ENCODE data around the gene APOB. TPM values are rescaled to one million over a fixed set of nuclear protein-coding genes. Genes with fewer than 3 reads are reported as not detected.
A peak's percentile ranks its signal among the peaks of the same experiment; 100 is the strongest.

Gene APOB
- total RNA-seq, 2 experiments from 2014 or later = not detected

DNA sequence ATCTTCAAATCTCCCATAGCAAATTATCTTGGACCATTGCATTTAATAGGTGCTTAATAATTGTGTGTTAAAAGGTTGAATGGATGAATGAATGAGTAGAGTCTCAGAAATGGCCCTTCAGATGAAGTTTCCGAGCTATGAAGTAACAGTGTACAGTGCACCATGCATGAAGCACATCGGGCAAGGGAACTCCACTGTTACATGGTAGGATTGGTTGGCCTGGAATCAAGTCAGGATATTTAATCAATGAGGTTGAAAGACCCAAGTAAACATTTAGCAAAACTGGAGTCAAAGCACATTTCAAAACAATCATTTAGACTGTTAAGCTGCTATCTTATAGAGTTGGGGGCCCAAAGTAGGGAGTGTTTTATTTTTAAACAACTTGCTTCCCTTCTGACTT, 80.0 kb downstream of the APOB start:
- Mint-ChIP-seq H3K27me3 (peaks cover 10% of the 10 kb centered on the region), H3K9me3 (no peaks in the 10 kb centered on the region), H3K36me3 (no peaks in the 10 kb centered on the region), H3K4me1 (ENCODE audit: low read depth) (no peaks in the 10 kb centered on the region), H3K4me3 (no peak overlapping the region), H3K27ac (no peak overlapping the region)
- POLR2A ChIA-PET = interaction anchor here (0.9 kb wide), 1 partner anchor 182 kb away, joined by 7 read pairs; no protein-coding TSS in a partner anchor
- CTCF ChIA-PET = interaction anchor here (0.6 to 10.5 kb wide), 34 partner anchors 10 to 524 kb away, joined by 3 to 241 read pairs (median 4); partner anchors contain the start of gene HS1BP3
- DNase-seq = no peak
- intact Hi-C loops (cut with micrococcal nuclease) = loop anchor here (1.0 kb wide), 2 partner anchors 182 to 303 kb away; no protein-coding TSS in a partner anchor

DNA sequence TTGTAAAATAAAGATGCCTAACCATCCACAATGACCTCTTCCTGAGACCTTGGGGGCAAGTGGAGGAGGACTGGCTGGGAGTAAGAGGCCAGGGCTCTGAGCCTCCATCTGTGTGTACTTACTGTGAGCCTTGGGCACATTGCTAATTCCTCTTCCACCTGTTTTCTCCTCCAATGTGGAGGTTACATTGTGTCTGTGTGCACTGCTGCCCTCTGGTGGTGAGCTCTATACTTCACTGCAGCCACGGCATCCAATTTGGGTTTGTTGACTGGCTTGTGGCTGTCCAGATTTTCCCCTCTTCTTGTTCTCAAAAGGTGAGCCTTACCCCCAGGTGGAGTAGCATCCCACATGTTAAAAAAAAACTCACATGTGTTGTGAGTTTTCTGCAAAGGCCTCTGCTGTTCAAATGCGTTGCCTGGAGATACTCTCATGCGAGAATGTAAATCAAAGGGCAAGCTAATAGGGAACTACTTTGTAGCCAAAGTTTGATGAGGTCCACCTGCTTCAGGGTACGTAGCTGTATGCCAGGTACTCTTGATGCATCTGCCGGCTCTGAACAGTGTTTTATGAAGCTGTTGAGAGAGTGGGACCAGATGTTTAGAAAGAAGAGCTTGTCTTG, 80.8 kb downstream of the APOB start:
- no peaks in the 10 kb centered on the region for H3K36me3 Mint-ChIP-seq
- CTCF ChIA-PET = interaction anchor here (0.6 to 10.5 kb wide), 38 partner anchors 11 to 560 kb away, joined by 3 to 241 read pairs (median 4); partner anchors contain the start of gene HS1BP3
- POLR2A ChIA-PET = interaction anchor here (0.9 kb wide), 1 partner anchor 182 kb away, joined by 7 read pairs; no protein-coding TSS in a partner anchor
- peaks cover 10% of the 10 kb centered on the region for H3K27me3 Mint-ChIP-seq
- no peak overlapping the region for H3K27ac Mint-ChIP-seq
- no peaks in the 10 kb centered on the region for H3K4me1 Mint-ChIP-seq (ENCODE audit: low read depth)
- intact Hi-C loops (cut with micrococcal nuclease) = loop anchor here (1.0 kb wide), 2 partner anchors 181 to 302 kb away; no protein-coding TSS in a partner anchor
- DNase-seq = peak; percentile 78
- no peak overlapping the region for H3K4me3 Mint-ChIP-seq
- no peaks in the 10 kb centered on the region for H3K9me3 Mint-ChIP-seq

DNA sequence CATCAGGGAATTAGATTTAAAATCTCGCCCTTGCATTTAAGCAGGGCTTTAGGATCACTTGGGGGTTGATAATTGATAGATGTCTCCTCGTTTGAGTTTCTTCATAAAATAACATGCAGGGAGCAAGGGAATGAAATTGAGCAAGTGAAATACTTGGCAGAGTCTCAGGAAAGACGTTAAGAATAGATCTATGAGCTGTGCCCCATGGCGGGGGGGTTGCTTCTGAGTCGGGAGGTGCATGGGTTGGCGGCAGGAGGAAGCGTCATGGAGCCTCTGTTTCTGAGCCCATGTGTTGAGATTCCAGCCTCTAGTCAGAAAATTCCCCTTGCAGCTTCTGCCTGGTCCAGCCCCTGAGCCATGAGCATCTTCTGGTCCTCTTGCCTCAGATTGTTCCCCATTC, 82.0 kb downstream of the APOB start:
- intact Hi-C loops (cut with micrococcal nuclease) = no loop called here
- Mint-ChIP-seq H3K36me3 (no peaks in the 10 kb centered on the region), H3K4me3 (no peak overlapping the region), H3K27ac (no peak overlapping the region), H3K27me3 (peaks cover 10% of the 10 kb centered on the region), H3K9me3 (no peaks in the 10 kb centered on the region), H3K4me1 (ENCODE audit: low read depth) (no peaks in the 10 kb centered on the region)
- CTCF ChIA-PET = interaction anchor here (0.7 to 10.5 kb wide), 12 partner anchors 12 to 311 kb away, joined by 3 to 241 read pairs (median 4); partner anchors contain the start of gene HS1BP3
- POLR2A ChIA-PET = no interaction called here
- no peak for DNase-seq

GRCh38 chr2:20960003-20960402, 83.9 kb downstream of the APOB start:
- CTCF ChIA-PET = interaction anchor here (0.7 to 10.5 kb wide), 2 partner anchors 298 to 516 kb away, joined by 3 to 241 read pairs; no protein-coding TSS in a partner anchor
- POLR2A ChIA-PET = no interaction called here
- no peak for DNase-seq
- H3K27ac Mint-ChIP-seq = no peak overlapping the region
- H3K36me3 Mint-ChIP-seq = no peaks in the 10 kb centered on the region
- no peaks in the 10 kb centered on the region for H3K4me1 Mint-ChIP-seq (ENCODE audit: low read depth)
- intact Hi-C loops (cut with micrococcal nuclease) = no loop called here
- no peak overlapping the region for H3K4me3 Mint-ChIP-seq
- peaks cover 5% of the 10 kb centered on the region for H3K27me3 Mint-ChIP-seq
- H3K9me3 Mint-ChIP-seq = no peaks in the 10 kb centered on the region

DNA sequence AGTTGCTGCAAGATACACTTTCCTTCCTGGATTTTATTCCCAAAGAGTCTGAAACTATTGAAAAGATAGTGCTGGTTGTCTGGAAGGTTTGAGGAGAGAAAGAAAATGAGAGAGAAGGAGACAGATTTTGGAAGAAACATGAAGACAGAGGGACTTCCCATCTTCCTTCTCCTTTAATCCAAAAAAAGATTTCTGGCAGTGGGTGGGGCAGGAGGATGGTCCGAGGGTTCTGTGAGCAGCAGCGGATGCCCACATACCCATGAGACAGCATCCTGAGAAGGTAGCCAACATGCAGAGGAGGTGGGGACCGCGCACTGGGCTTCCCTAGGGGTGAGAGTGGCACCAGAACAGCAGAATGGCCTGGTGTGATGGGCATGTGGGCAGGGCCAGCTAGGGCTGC, 84.6 kb downstream of the APOB start:
- no peak for DNase-seq
- no peak overlapping the region for H3K27ac Mint-ChIP-seq
- no peaks in the 10 kb centered on the region for H3K9me3 Mint-ChIP-seq
- POLR2A ChIA-PET = no interaction called here
- intact Hi-C loops (cut with micrococcal nuclease) = no loop called here
- no peaks in the 10 kb centered on the region for H3K4me1 Mint-ChIP-seq (ENCODE audit: low read depth)
- H3K27me3 Mint-ChIP-seq = peaks cover 5% of the 10 kb centered on the region
- H3K4me3 Mint-ChIP-seq = no peak overlapping the region
- CTCF ChIA-PET = interaction anchor here (10.5 kb wide), 1 partner anchor 298 kb away, joined by 241 read pairs; no protein-coding TSS in a partner anchor
- no peaks in the 10 kb centered on the region for H3K36me3 Mint-ChIP-seq

DNA sequence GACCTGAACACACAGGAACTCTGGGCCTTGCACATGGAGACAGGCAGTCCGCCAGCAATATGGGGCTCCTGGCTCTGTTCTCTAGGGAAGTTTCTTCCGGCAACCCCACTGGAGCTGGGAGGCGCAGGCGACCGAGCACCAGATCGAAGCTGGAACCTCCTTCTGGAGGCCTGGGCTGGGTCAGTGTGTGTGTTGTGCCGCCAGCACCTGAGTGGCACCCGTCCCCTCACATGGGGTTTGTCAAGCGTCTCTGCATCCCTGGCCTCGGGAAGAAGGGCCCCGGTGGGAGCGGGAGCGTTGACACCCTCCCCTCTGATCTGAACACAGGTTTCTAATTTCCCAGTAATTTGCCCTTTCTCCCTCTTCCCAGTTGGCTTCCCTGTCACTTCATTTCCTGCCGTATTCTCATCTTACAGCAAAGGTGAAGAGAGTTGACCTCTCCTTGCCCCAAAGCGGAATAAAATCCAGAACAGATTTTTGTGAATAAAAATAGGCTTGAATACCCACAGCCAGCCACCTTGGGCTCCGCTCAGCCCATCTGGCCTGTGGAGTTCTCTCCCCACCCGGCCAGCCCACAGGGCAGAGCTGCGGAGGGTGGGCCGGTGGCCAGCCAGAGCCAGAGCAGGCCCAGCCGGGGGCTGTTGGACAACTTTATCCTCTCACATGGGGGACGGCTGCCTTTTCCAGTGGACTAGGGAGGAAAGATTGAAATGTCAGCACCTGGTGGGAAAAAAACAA, 85.9 kb downstream of the APOB start:
- Mint-ChIP-seq H3K36me3 (no peaks in the 10 kb centered on the region), H3K4me1 (ENCODE audit: low read depth) (no peaks in the 10 kb centered on the region)
- CTCF ChIA-PET = interaction anchor here (1.0 to 10.5 kb wide), 2 partner anchors 176 to 296 kb away, joined by 3 to 241 read pairs; no protein-coding TSS in a partner anchor

GRCh38 chr2:20955277-20956026, 88.4 kb downstream of the APOB start:
- Mint-ChIP-seq H3K4me1 (ENCODE audit: low read depth) (no peaks in the 10 kb centered on the region), H3K27ac (no peak overlapping the region), H3K36me3 (no peaks in the 10 kb centered on the region), H3K9me3 (no peaks in the 10 kb centered on the region), H3K27me3 (no peaks in the 10 kb centered on the region), H3K4me3 (no peak overlapping the region)
- POLR2A ChIA-PET = no interaction called here
- CTCF ChIA-PET = no interaction called here
- DNase-seq = no peak
- intact Hi-C loops (cut with micrococcal nuclease) = no loop called here

More for the DNA sequence above, 85.9 kb downstream of the APOB start:
- no peak for DNase-seq
- H3K27me3 Mint-ChIP-seq = peaks cover 3% of the 10 kb centered on the region
- H3K9me3 Mint-ChIP-seq = no peaks in the 10 kb centered on the region
- H3K27ac Mint-ChIP-seq = no peak overlapping the region
- intact Hi-C loops (cut with micrococcal nuclease) = no loop called here
- POLR2A ChIA-PET = no interaction called here
- no peak overlapping the region for H3K4me3 Mint-ChIP-seq

DNA sequence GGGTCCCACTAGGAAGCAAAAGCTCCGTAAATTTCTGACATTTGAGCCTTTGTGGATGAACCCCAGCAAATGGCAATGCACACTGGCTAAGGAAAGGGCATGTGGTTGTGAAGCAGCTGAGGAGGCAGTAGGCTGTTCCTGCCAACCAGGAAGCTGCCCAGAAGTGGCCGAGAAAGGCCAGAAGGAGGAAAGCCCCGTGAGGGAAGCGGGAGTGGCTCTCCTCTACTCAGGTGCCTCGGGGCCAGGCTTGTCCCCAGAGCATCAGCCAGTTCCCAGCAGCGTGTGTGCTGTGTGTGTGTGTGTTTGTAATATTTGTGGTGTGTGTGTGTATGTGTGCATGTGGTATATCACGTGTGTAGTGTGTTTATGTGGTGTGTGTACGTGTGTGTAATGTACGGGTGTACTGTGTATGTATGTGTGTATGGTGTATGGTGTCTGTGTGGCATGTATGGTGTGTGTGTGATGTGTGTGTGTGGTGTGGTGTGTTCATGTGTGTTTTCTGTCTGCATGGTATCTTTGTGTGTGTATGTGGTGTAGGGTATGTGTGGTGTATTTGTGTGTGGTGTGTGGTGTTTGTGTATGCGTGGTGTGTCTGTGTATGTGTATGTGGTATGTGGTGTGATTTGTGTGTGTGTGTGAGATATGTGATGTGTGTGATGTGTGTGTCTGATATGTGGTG, 90.6 kb downstream of the APOB start:
- POLR2A ChIA-PET = no interaction called here
- no peak overlapping the region for H3K27ac Mint-ChIP-seq
- H3K4me3 Mint-ChIP-seq = no peak overlapping the region
- DNase-seq = no peak
- H3K36me3 Mint-ChIP-seq = no peaks in the 10 kb centered on the region
- no peaks in the 10 kb centered on the region for H3K9me3 Mint-ChIP-seq
- no peaks in the 10 kb centered on the region for H3K4me1 Mint-ChIP-seq (ENCODE audit: low read depth)
- CTCF ChIA-PET = interaction anchor here (1.7 kb wide), 1 partner anchor 292 kb away, joined by 6 read pairs; no protein-coding TSS in a partner anchor
- peaks cover 2% of the 10 kb centered on the region for H3K27me3 Mint-ChIP-seq
- intact Hi-C loops (cut with micrococcal nuclease) = no loop called here

Other genes starting within 250 kb of the APOB start
- 10 to 100 TPM; 35.2 to 38.7 TPM for gene LDAH, start 221.0 kb downstream of the APOB start, total RNA-seq
- under 1 TPM in 1 of 2 experiments, not detected in 1; 0.02 TPM for gene TDRD15, start 79.9 kb upstream of the APOB start, total RNA-seq